Stimulated activated CD4-positive, alpha-beta T cell treated with anti-CD3 and anti-CD28 coated beads, Interleukin-1b, Interleukin-23, amount 100 ng/mL, for 1 hour (primary cell): ENCODE measurements around the gene GRHL3.
"Not testable (repeated sequence)": the region's sequence is repeated elsewhere in the genome, so short reads cannot be mapped to it uniquely, and the experiment has no call there.

Experiments used
- DNase-seq, 2 donors: peaks; one replicate each; pipeline ENCODE4 v3.0.0-alpha.2; 2020; ENCODE audit warnings: low read depth in 2 of 2

Gene GRHL3

DNA sequence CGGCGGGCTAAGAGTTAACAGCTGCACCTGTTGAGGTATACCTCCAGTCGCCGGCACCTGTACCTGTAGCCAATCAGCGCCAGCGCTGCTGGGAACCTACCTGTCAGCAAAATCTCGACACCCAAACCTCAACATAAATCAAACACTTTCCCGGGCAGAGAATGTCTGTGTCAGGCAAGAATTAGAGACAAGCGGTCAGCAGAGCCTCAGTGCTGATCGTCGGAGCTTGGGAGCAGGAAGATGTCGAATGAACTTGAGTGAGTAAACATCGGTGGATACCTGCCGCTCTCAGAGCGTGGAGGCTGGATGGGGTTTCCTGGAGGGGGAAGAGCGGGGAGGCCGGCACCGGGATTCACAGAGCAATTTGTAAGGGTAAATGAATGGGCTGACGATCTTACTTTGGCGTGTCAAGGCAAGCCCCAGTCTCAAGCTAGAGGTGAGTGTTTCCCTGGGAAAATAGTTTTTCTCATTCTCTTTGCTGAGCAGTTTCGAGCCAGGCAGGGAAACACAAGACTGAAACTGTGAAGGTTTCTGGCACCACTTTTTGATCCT lies at the start of gene GRHL3:
Gene GRHL3, plus strand, starts transcription at position 46 of the 552 bp plus-strand sequence. Its CDS starts 195 bp downstream, at position 241.
- DNase-seq = no peak

DNA sequence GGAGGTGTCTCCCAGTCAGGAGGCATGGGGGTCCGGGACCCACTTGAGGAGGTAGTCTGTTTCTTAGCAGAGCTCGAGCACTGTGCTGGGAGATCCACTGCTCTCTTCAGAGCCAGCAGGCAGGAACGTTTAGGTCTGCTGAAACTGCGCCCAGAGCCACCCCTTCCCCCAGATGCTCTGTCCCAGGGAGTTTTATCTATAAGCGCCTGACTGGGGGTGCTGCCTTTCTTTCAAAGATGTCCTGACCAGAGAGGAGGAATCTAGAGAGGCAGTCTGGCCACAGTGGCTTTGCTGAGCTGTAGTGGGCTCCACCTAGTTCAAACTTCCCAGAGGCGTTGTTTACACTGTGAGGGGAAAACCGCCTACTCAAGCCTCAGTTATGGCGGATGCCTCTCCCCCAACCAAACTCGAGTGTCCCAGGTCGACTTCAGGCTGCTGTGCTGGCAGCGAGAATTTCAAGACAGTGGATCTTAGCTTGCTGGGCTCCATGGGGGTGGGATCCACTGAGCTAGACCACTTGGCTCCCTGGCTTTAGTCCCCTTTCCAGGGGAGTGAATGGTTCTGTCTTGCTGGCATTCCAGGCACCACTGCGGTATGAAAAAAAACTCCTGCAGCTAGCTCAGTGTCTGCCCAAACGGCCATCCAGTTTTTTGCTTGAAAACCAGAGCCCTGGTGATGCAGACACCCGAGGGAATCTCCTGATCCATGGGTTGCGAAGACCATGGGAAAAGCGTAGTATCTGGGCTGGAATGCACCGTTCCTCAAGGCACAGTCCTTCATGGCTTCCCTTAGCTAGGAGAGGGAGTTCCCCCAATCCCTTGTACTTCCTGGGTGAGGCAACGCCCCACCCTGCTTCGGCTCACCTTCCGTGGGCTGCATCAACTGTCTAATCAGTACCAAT lies 44.7 kb upstream of the GRHL3 start:
- DNase-seq = not testable (repeated sequence)

DNA sequence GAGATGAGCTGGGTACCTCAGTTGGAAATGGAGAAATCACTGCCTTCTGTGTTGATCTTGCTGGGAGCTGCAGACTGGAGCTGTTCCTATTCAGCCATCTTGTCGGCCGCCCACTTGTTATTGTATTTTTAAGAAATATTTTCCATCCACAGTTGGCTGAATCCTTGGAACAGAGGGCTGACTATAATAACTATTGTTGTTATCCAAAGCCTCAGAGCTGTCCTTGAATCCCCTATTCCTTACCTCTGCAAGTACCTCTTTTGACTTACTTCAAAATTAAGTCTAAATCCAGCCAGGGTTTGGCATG lies 44.1 kb upstream of the GRHL3 start:
- no peak for DNase-seq

DNA sequence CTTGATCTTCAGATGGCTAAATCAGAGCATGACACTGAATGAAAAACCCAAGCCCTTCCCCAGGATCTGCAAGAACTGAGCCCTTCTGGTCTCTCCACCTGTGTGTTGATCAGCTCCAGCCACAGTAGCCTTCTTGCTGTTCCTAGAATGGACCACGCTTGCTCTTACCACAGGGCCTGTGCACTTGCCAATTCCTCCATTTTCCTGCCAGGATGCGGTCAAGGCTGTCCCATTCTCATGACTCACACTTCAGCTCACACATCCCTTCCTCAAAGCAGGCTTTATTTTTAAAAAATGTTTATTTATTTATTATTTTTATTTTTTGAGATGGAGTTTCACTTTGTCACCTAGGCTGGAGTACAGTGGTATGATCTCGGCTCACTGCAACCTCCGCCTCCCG lies 43.6 kb upstream of the GRHL3 start:
- DNase-seq = no peak

DNA sequence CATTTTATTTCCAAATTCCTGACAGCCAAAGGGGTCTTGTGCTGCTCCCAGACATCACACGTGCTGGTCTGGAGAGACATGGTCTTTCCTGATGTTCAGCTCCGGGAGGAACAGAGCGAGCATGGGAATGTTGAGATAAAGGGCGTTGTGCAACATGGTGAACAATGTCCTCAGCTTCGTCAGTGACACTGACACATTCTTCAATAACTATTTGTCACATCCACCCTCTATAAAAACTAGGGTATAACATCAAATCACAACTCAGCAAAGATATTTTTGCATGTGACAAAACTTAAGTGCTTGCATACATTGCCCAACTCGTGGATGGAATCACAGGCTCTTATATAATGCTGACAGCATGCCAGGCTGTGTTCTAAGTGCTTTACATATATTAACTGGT lies 42.4 kb upstream of the GRHL3 start:
- no peak for DNase-seq

DNA sequence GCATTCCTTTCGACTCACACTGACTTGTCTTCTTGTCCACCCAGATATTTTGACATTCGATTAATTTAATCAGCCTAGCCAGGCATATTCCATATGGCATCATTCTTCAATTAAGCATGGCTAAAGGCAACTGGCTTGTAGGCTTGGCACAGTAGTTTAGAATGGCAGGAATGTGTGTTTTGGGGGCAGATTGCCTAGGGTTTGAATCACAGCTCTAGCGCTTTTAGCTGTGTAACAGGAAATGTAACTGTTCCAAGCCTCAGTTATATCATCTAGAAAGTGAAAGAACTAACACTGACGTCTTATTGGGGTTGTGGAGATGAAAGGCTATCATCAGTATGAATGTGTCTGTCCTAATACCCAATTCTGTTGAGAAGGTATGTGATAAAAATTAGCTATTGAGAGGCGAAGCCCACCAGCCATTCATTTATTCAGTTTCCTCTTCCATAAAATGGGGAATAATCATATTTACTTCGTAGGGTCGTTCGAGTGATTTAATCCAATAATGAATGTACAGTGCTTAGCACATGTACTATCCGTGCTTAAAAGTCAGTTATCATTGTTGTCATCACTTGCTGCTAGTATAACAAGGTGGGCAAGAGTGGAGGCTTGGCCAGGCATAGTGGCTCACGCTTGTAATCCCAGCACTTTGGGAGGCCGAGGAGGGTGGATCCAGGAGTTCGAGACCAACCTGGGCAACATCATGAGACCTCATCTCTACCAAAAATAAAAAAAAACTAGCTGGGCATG lies 41.6 kb upstream of the GRHL3 start:
- no peak for DNase-seq

DNA sequence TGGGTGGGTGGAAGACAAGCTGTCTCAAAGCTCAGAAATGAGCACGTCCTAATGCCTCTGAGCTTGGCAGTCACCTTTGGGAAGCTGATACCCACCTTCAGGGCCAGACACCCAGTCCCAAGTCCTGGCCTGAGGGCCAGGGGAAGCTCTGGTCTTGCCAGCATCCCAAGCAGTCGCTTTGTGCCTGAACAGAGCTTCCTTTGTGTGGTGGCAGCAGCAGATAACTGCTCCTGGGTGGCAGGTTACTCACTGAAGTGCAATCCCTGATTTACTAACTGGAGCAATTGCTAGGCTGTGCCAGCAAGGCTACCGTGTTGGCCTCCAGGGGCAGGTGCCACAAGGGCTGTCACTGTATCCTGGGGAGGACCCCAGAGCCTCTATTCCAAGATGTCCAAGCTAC lies 40.4 kb upstream of the GRHL3 start:
- DNase-seq = no peak

DNA sequence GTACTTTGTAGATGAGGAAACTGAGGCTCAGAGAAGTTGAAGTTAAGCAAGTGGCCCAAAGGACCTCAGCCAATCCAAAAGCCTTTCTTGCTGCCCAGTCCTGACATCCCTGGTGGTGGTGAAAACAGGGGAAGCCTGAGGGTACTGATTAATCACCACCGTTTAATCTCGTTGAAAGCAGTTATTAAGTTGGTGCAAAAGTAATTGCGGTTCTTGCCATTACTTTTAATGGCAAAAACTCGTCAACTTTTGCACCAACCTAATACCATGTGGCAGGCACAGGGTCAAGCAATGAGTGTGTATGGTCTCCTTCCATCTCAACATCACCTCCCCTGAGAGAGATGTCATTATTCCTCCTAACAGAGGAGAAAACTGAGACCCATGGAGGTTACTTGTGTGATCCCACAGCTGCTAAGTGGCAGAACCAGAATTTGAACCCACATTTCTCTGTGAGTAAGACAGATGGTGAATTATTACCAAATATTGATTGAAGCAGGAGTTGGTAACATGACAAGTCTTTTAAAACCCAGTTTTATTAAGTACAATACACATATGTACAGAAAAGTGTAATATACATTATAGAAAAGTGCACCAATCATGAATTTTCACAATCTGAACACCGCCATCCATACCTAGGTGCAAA lies 39.4 kb upstream of the GRHL3 start:
- DNase-seq = no peak

DNA sequence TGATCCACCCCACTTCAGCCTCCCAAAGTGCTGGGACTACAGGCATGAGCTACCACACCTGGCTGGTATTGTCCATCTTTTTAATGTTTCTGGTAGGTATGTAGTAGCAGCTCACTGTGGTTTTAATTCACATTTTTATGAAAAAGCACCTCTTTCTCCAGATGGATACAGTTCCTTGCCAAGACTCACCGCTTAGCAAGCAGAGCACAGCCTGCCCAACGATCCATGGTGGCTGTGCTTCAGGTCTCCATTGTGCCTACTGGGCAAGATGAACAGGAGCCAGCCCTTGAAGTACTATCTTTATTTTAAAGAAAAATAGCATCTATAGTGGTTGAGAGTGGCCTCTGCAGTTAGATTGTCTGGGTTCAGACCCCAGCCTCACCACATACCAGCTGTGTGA lies 37.6 kb upstream of the GRHL3 start:
- no peak for DNase-seq

DNA sequence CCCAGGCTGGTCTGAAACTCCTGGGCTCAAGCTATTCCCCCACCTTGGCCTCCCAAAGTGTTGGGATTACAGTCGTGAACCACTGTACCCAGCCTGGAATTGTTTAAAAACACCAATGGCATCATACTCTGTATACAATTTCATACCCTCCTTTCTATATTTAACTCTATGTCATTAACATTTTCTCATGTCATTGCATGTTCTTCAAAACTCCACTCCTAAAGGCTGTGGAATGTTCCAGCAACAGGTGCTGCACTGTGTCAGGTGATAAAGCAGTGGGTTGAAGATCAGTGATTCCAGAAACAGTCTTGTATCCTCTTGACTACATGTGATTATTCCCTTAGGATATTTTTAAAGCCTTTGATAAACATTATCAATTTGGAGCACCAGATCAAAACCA lies 36.7 kb upstream of the GRHL3 start:
- DNase-seq = no peak

DNA sequence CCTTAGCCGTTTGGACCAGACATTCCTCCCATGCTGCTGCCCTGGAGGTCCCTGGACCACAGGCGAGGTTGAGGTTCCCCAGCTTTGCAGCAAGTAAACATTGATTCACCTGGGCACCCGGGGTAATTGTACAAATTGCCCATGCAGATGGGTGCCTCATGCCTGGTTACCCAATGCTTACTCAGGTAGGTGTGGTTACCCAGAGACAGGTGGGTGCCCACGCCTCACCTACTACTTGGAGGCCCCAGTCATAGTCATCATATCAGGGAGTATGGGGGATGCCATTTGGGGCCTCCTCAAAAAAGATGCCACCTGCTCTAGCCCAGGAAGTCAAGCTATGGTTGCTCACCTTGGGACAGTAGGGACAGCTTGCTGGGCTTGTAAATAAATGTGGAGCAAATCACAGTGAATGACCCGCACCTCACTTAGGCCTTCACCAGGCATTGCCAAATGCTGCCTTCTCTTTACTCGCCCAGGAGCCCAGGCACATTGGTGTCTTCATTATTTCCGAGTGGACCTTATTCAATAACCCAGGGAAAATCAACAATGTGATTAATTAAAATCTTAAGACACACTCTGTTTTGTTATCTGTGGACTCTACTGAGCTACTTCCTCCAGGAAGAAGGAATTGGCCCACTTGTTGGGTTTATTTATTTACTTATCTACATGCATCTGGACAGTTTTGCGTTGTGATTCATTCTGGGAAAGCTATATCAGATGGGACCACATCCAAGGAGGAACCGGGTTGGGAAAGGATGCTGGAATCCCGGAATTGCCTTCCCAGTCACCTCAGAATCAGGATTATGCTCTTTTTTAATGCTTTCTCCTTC lies 35.6 kb upstream of the GRHL3 start:
- no peak for DNase-seq

DNA sequence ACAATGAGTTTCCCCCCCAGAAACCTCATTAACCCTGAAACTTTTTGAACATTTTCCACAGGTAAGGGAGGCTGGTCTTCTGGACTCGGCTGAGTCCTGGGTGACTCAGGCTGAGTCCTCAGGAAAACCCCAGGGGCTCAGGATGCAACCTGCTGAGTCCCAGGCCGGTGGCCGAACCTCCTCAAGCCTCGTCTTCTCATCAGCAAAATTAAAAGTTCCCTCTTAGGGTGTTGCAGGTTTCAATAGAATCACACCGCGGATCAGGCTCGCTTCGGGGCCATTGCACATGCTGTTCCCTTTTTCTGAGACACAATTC lies 35.0 kb upstream of the GRHL3 start:
- DNase-seq = no peak

DNA sequence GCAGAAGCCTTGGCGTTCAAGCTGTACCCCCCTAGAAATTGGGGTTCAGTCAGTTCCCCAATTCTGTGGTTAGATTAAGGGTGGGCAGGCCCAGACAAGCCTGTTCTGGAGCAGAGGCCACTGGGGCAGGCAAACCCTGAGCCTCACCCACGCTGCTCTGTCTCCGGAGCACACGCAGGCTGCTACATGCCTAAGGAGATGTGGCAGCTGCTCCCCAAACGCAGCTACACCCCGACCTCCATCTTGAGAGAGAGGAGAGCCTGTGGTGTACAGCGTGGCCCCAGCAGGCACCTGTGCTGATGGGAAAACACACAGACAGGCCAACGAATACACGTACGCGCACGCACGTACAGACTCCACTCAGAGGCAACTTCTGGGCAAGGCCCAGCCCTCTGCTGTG lies 33.9 kb upstream of the GRHL3 start:
- DNase-seq = no peak

DNA sequence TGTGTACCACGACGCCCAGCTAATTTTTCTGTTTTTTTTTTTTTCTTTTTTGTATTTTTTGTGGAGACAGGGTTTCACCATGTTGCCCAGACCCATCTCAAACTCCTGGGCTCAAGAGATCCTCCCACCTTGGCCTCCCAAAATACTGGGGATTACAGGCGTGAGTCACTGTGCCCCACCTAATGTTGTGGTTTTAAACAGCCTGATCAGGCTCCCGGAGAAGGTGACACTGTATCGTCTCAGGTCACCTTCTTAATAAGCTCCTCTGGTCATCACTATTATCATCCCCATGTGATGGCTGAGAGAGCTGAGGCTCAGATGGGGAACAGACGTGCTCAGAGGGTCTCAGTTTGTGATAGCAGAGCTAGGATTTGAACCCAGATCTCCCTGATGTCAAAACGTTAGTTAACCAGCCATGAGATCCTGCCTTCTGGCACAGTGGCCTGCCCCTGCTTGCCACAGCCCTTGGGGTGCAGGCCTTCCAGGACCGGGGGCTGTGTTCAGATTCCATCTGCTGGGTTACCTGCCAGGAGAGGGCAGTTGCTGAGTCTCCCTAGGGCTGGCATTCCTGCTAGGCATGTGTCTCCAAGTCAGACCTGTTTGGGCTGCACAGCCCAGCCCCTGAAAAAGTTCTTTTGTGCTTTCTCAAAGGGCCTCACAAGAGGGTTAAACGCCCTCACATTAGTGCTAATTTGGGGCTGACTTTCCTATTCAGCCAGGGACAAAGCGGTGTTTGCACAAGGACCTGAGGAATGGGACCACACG lies 32.7 kb upstream of the GRHL3 start:
- DNase-seq = no peak

DNA sequence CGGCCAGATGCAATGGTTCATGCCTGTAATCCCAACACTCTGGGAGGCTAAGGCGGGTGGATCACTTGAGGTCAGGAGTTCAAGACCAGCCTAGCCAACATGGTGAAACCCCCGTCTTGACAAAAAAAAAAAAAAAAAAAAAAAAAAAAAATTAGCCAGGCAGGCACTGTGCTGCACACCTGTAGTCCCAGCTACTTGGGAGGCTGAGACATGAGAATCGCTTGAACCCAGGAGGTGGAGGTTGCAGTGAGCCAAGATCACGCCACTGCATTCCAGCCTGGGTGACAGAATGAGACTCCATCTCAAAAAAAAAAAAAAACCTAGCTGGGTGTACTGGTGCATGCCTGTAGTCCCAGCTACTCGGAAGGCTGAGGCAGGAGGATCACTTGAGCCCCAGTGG lies 31.4 kb upstream of the GRHL3 start:
- not testable (repeated sequence) for DNase-seq

DNA sequence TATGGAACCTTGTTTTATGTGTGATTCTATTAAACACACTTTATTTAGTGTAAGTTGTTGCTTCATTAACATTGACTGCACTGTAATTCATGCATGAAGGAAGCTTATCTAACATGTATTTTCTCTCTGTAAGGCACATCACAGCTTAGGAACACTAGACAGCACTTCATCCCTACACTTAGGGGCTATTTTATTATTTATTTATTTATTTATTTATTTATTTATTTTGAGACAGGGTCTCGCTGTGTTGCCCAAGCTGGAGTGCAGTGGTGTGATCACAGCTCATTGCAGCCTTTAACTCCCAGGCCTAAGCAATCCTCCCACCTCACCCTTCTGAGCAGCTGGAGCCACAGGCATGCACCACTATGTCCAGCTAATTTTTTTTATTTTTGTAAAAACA lies 30.7 kb upstream of the GRHL3 start:
- DNase-seq = no peak

DNA sequence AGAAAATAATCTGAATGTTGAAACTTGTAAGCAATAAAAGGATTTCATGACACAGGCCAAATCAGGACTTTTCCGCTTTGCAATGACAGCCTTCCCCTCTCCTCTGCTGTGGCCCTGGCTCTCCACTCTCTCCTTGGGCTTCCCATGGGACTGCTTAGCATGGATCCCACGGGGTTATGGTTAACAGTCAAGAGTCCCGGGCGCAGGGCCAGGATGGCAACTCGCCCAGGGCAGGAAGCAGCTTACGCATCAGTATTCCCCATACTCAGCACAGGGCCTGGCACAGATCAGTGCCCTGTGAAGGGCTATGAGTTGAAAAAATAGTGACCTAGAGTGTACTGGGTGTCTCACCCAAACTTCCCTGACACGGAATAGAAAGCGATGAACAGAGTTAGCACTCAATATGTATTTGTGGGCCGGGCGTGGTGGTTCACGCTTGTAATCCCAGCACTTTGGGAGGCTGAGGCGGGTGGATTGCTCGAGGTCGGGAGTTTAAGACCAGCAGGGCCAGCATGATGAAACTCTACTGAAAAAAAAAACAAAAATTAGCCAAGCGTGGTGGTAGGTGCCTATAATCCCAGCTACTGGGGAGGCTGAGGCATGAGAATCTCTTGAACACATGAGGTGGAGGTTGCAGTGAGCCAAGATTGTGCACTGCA lies 29.1 kb upstream of the GRHL3 start:
- DNase-seq = no peak

DNA sequence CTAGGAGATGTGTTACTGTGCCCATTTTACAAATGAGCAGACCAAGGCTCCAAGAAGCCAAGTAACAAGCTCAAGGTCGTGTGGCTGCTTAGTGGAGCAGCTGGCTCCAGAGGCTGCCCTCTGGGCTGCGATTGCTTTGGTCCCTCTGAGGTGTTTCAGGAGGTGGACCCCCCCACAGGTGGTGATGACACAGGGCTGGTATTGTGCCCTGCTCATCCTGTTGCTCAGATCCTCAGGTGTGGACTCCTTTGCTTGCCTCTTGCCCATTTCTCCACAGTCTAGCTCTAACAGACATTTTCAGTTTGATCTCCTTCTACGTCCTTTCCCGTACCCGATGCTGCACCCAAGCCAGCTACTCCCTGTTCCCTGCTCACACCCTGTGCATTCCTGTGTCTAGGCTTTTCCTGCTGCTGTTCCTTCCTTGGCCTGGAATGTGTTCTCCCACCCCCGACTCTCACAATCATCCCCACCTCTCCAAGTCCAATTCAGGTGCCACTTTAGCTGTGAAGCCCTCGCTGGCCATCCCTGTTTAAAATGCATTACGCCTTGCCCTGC lies 28.1 kb upstream of the GRHL3 start:
- no peak for DNase-seq

DNA sequence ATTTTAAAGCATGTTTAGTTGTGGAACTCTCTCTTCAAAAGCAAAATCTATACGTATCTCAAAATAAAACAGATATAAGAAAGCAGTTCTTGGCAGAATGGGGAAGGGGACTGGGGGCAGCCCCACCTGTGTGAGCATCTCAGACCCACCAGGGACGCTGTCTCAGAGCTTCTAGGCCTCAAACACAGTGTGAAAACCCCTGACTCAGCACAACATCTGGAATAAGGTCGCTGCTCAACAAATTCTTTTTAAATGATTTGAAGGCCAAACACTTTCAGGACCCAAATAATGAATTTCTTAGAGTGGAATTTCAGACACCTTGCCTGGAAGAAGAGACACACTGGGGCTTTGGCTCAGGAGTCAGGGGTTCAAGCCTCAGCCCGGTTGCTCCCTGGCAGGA lies 27.1 kb upstream of the GRHL3 start:
- no peak for DNase-seq

DNA sequence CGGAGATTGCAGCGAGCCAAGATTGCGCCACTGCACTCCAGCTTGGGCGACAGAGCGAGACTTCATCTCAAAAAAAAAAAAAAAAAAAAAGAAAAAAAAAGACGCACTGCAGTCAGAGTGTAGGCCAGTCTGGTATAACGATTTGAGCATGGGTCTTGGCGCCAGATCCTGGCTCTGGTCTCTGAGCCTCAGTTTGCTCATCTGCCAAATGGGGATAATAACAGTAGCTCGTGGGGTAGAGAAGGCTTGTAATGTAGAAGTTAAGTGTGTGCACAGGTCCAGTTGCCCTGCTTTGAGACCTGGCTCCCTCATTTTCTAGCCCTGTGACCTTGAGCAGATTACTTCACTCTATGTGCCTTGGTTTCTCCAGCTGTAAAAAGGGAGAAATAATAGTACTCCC lies 26.3 kb upstream of the GRHL3 start:
- no peak for DNase-seq
